OCI-LY3 (cell line): ENCODE measurements around the gene CEP20.

Experiments used
- H2AFZ ChIP-seq: fragments of 200-600, 300-600 bp; shearing (Covaris generic); 2 replicates; pipeline ENCODE4 v1.6.0; 2014; ENCODE audit warnings: antibody characterized with exemption, low read depth, low read length
- H3K27ac ChIP-seq: fragments of 200-600, 300-600 bp; sonication (generic); 2 replicates; pipeline ENCODE4 v1.5.1; 2014; ENCODE audit warnings: mild to moderate bottlenecking, low read length, moderate library complexity, mixed read lengths
- H3K27me3 ChIP-seq: fragments of 200-600, 300-600 bp; sonication (generic); 2 replicates; pipeline ENCODE4 v1.6.1; 2014; ENCODE audit warnings: low read depth, low read length, mixed read lengths
- H3K36me3 ChIP-seq: fragments of 200-600, 300-600 bp; sonication (generic); replicated peaks from 2 replicates; pipeline ENCODE3; 2014; ENCODE audit warnings: low read depth, low read length, mixed read lengths
- H3K4me1 ChIP-seq: fragments of 300-600, 200-600 bp; sonication (generic); 2 replicates; pipeline ENCODE4 v1.6.1; 2014; ENCODE audit warnings: low read length, mixed read lengths
- H3K4me2 ChIP-seq: fragments of 200-600, 300-600 bp; sonication (generic); 2 replicates; pipeline ENCODE4 v1.6.1; 2014; ENCODE audit warnings: low read length, mixed read lengths
- H3K4me3 ChIP-seq: fragments of 300-600, 200-600 bp; sonication (generic); 2 replicates; pipeline ENCODE4 v1.5.1; 2014; ENCODE audit warnings: antibody characterized with exemption, mild to moderate bottlenecking, low read length, moderate library complexity
- H3K79me2 ChIP-seq: fragments of 300-600, 200-600 bp; shearing (Covaris generic); 2 replicates; pipeline ENCODE4 v1.6.1; 2014; ENCODE audit warnings: mild to moderate bottlenecking, low read length, mixed read lengths
- H3K9ac ChIP-seq: fragments of 300-600, 200-600 bp; shearing (Covaris generic); 2 replicates; pipeline ENCODE4 v1.6.0; 2014; ENCODE audit warnings: mild to moderate bottlenecking, low read length, moderate library complexity
- H3K9me3 ChIP-seq: fragments of 200-600, 300-600 bp; shearing (Covaris generic); 2 replicates; pipeline ENCODE4 v1.6.1; 2014; ENCODE audit warnings: low read length, mixed read lengths; ENCODE audit not compliant: insufficient read depth
- H4K20me1 ChIP-seq: fragments of 200-600, 300-600 bp; sonication (generic); 2 replicates; pipeline ENCODE4 v1.6.1; 2016; ENCODE audit warnings: low read length, mixed read lengths; ENCODE audit not compliant: insufficient read depth
- CTCF ChIP-seq: fragments of 200-600, 300-600 bp; sonication (generic); IDR thresholded peaks from 2 replicates; pipeline ENCODE4 v1.5.1; 2014; ENCODE audit warnings: antibody characterized with exemption, low read length, low read depth
- EZH2phosphoT487 ChIP-seq: fragments of 200-600 bp; shearing (Covaris generic); IDR thresholded peaks from 2 replicates; pipeline ENCODE4 v1.6.1; 2018; ENCODE audit warnings: antibody characterized with exemption, mixed run types, low read depth

The CEP20 gene

GRCh38 chr16:15932939-15933338 is 44.5 kb upstream of the CEP20 start:
- Histone ChIP-seq H3K4me3 (no peak overlapping the region), H3K79me2 (no peaks in the 10 kb centered on the region), H4K20me1 (no peaks in the 10 kb centered on the region), H3K27me3 (no peaks in the 10 kb centered on the region), H2AFZ (no peak overlapping the region), H3K27ac (no peak overlapping the region), H3K36me3 (no peaks in the 10 kb centered on the region), H3K4me2 (no peak overlapping the region), H3K9ac (no peak overlapping the region), H3K9me3 (no peaks in the 10 kb centered on the region), H3K4me1 (no peaks in the 10 kb centered on the region)
- TF ChIP-seq EZH2phosphoT487 (no peak), CTCF (no peak)

- no peaks in the 10 kb centered on the region for H4K20me1 ChIP-seq
- H3K9ac ChIP-seq: no peak overlapping the region
- H3K36me3 ChIP-seq: no peaks in the 10 kb centered on the region
- no peaks in the 10 kb centered on the region for H3K4me1 ChIP-seq
- TF ChIP-seq EZH2phosphoT487 (no peak), CTCF (no peak)
- H3K4me2 ChIP-seq: no peak overlapping the region
- H3K9me3 ChIP-seq: no peaks in the 10 kb centered on the region
- H3K27ac ChIP-seq: no peak overlapping the region
- H3K4me3 ChIP-seq: no peak overlapping the region
- no peak overlapping the region for H2AFZ ChIP-seq
- no peaks in the 10 kb centered on the region for H3K79me2 ChIP-seq
- no peaks in the 10 kb centered on the region for H3K27me3 ChIP-seq
These were observed 40.1 kb upstream of the CEP20 start for GRCh38 chr16:15928261-15929104.

GRCh38 chr16:15925631-15926030 is 37.2 kb upstream of the CEP20 start:
- Histone ChIP-seq H3K36me3 (no peaks in the 10 kb centered on the region), H3K79me2 (no peaks in the 10 kb centered on the region), H2AFZ (no peak overlapping the region), H3K9ac (no peak overlapping the region), H3K27ac (no peak overlapping the region), H3K9me3 (no peaks in the 10 kb centered on the region), H4K20me1 (no peaks in the 10 kb centered on the region), H3K4me1 (no peaks in the 10 kb centered on the region), H3K27me3 (no peaks in the 10 kb centered on the region), H3K4me3 (no peak overlapping the region), H3K4me2 (no peak overlapping the region)
- TF ChIP-seq CTCF (no peak), EZH2phosphoT487 (no peak)

GRCh38 chr16:15924996-15925395 is 36.6 kb upstream of the CEP20 start:
- no peak overlapping the region for H3K9ac ChIP-seq
- TF ChIP-seq EZH2phosphoT487: no peak
- no peak for TF ChIP-seq CTCF
- no peaks in the 10 kb centered on the region for H3K79me2 ChIP-seq
- no peaks in the 10 kb centered on the region for H3K36me3 ChIP-seq
- H3K27ac ChIP-seq: no peak overlapping the region
- no peaks in the 10 kb centered on the region for H3K4me1 ChIP-seq
- no peaks in the 10 kb centered on the region for H3K9me3 ChIP-seq
- no peak overlapping the region for H3K4me3 ChIP-seq
- peaks cover 3% of the 10 kb centered on the region; the same call in 1 of the 2 replicates for H3K27me3 ChIP-seq
- no peak overlapping the region for H2AFZ ChIP-seq
- no peaks in the 10 kb centered on the region for H4K20me1 ChIP-seq
- no peak overlapping the region for H3K4me2 ChIP-seq
